GM12874 (cell line): ENCODE measurements around the gene SCNN1G.

Experiments
- CTCF ChIP-seq: IDR thresholded peaks from 2 replicates; pipeline ENCODE4 v1.5.1; 2011; ENCODE audit warnings: low read depth, mild to moderate bottlenecking, control low read depth, low read length, moderate library complexity; ENCODE audit not compliant: insufficient read depth

SCNN1G gene

GRCh38 chr16:23206986-23207385 is 24.4 kb downstream of the SCNN1G start:
- no peak for TF ChIP-seq CTCF

- no peak for TF ChIP-seq CTCF
Observed at GRCh38 chr16:23207485-23207884, 24.9 kb downstream of the SCNN1G start.

DNA sequence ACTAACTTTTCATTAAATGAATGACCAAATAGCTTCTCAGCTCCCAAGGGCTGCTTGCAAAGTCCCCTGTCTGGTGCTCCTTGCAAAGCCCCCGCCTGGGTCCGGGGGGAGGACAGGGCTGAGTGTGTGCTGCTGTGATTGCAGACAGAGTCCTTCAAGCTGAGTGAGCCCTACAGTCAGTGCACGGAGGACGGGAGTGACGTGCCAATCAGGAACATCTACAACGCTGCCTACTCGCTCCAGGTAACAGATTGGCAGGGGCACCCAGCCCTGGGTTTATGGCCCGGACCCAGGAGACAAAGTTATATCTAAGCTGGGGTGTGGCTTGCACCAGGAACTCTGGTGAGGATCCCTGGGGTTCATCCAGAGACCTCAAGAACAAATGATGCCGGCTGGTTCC is 27.1 kb downstream of the SCNN1G start:
- no peak for TF ChIP-seq CTCF

DNA sequence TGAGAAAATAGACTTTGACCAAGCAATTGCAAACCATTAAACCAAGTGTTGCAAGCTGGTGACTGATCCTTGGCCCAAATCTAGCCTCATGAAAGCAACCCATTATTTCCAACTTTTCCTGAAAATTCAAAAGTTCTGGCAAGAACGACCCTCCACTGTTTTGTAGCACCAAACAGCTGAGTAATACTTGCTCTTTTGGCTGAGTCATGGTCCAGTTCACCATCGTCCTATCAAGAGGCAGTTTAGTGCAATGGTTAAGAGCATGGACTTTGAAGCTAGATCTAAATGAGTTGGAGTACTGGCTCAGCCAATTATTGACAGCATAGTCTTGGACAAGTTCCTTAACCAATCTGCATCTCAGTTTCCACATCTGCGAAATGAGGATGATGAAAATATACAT is 31.3 kb downstream of the SCNN1G start:
- TF ChIP-seq CTCF: no peak

GRCh38 chr16:23214796-23215195 is 32.3 kb downstream of the SCNN1G start:
- TF ChIP-seq CTCF: no peak

- no peak for TF ChIP-seq CTCF
Observed at GRCh38 chr16:23215435-23215834, 32.9 kb downstream of the SCNN1G start.

- no peak for TF ChIP-seq CTCF
Observed at GRCh38 chr16:23216658-23217246, 34.2 kb downstream of the SCNN1G start.
